VCaP (cell line): ENCODE measurements around the gene TAS2R60.
"Not testable (repeated sequence)": the region's sequence is repeated elsewhere in the genome, so short reads cannot be mapped to it uniquely, and the experiment has no call there.

Source experiments
- H3K27ac ChIP-seq: fragments of 450-650 bp; 2 replicates; pipeline ENCODE4 v1.5.1; 2017
- CTCF ChIP-seq: fragments of 450-650 bp; conservative IDR thresholded peaks from 2 replicates; pipeline ENCODE4 v1.5.1; 2017; ENCODE audit warnings: mild to moderate bottlenecking, moderate library complexity

The TAS2R60 gene

GRCh38 chr7:143485094-143485493, 41.8 kb downstream of the TAS2R60 start:
- no peak overlapping the region for H3K27ac ChIP-seq
- TF ChIP-seq CTCF = no peak

- no peak for TF ChIP-seq CTCF
- no peak overlapping the region for H3K27ac ChIP-seq
These were observed 42.2 kb downstream of the TAS2R60 start for GRCh38 chr7:143485500-143485899.

GRCh38 chr7:143486266-143486665, 43.0 kb downstream of the TAS2R60 start:
- H3K27ac ChIP-seq = not testable (repeated sequence)

- H3K27ac ChIP-seq = peak overlapping the region; percentile 22
- TF ChIP-seq CTCF = no peak
These were observed 43.8 kb downstream of the TAS2R60 start for GRCh38 chr7:143487061-143487460.

GRCh38 chr7:143487566-143487965, 44.3 kb downstream of the TAS2R60 start:
- no peak for TF ChIP-seq CTCF
- H3K27ac ChIP-seq = peak overlapping the region; percentile 22

- no peak overlapping the region for H3K27ac ChIP-seq
- TF ChIP-seq CTCF = peak; percentile 72
These were observed 47.6 kb downstream of the TAS2R60 start for GRCh38 chr7:143490717-143491306.

- no peak for TF ChIP-seq CTCF
- no peak overlapping the region for H3K27ac ChIP-seq
These were observed 48.8 kb downstream of the TAS2R60 start for GRCh38 chr7:143492043-143492471.

GRCh38 chr7:143492799-143493739, 49.8 kb downstream of the TAS2R60 start:
- TF ChIP-seq CTCF = no peak
- no peak overlapping the region for H3K27ac ChIP-seq
